Measurements from ENCODE around the gene NDUFV1. TPM values are rescaled to one million over a fixed set of nuclear protein-coding genes. Genes with fewer than 3 reads are reported as not detected.

NDUFV1 gene
- total and polyA plus RNA-seq, 9 of the 15 experiments (the other 6 are each of a cell fraction or from before 2014, with no cell fraction given) = 10.8 to 423 (median 209) TPM

DNA sequence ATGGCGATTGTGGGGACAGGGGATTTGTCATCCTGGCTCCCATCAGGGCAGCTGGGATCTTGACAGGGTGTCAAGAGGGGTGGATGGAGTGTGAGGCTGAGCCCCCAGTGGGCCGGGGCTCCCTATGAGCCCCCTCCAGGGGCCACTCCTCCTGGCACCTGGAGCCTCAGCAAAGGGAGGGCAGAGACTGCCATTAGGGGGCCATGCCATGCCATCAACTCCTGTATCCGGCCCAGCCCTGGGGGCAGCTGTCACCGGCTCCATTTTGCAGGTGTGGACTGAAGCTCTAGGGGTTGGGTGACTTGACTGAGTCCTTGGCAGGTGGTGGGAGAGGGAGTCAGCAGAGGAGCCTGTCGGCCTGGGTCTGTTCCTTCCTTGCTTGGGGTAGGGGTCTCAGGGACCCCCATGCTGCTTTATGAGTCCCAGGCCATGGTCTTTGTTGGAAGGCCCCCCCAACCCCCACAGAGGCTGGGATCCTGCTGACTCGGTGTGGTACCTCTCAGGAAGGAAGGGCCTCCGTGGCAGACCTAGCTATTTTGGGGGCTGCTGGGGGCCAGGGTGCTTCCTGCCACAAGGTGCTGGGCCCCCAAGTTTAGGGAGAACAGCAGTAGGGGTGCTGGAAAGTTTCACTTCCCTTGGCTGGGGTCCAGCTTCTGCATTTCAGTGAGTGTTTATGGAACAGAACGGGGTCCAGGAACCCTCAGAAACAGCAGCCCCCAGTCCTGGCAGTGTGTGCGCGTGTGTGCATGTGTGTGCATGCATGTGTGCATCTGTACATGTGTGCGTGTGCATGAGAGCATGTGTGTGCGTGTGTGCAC, 42.3 kb downstream of the NDUFV1 start (continued):
- TF ChIP-seq ZBTB7A (IDR thresholded peaks at IDR 0.05; ENCODE audit: borderline replicate concordance, control insufficient read depth, low read depth, low read length) = peak; percentile 54
- TF ChIP-seq CBFA2T2 (conservative IDR thresholded peaks at IDR 0.05) = no peak
- TF ChIP-seq FOXJ3 (CRISPR knock-in tag; IDR thresholded peaks at IDR 0.05) = no peak
- TF ChIP-seq SRSF1 (IDR thresholded peaks at IDR 0.05; ENCODE audit: low read depth, low read length) = no peak

GRCh38 chr11:67649634-67650510, 43.1 kb downstream of the NDUFV1 start:
- H3K4me1 ChIP-seq (replicated peaks in 1 of 2; ENCODE audit: control insufficient read depth in 2 of 2, insufficient read depth in 2 of 2, low read length in 2 of 2) = peaks cover 0 to 38% of the 10 kb centered on the region in 2 experiments; a peak in 2 of 5 replicates
- no peak overlapping the region; the same call in 1 of the 2 replicates for H2AFZ ChIP-seq (ENCODE audit: low read depth, low read length)
- H3K9me1 ChIP-seq (ENCODE audit: control insufficient read depth, insufficient read depth, low read length) = no peaks in the 10 kb centered on the region
- FAIRE-seq (no peak), DNase-seq (ENCODE audit: extremely low read depth in 1 of 4, low spot score in 3 of 4) (no peak), ATAC-seq (no peak; the same call in 2 of the 3 replicates)
- in situ Hi-C loops (cut with MboI) = loop anchor here (5.0 kb wide), 1 partner anchor 78 kb away; no protein-coding TSS in a partner anchor
- H3K27me3 ChIP-seq (ENCODE audit: control insufficient read depth in 2 of 2, insufficient read depth in 2 of 2, low read length in 2 of 2) = peaks cover 2 to 23% of the 10 kb centered on the region in 2 experiments; a peak in 3 of 5 replicates
- H4K20me1 ChIP-seq (replicated peaks; ENCODE audit: control insufficient read depth, insufficient read depth, low read length) = peaks cover 3% of the 10 kb centered on the region; the same call in 1 of the 2 replicates
- peak overlapping the region in 1 of 2 experiments; percentile 88; a peak in 2 of 4 replicates for H3K9ac ChIP-seq (ENCODE audit: insufficient read depth in 1 of 2, low read depth in 2 of 2, low read length in 2 of 2)
- ChIA-PET POLR2A (interaction anchor here (0.6 to 1.2 kb wide), 6 partner anchors 10 to 335 kb away, joined by 3 read pairs; no protein-coding TSS in a partner anchor), CTCF (ENCODE audit: low intra/inter-chr PET ratio) (no interaction called here)
- H3K4me3 ChIP-seq = no peak overlapping the region
- BruUV-seq (replicated peaks) = no TSS peak
- H3K36me3 ChIP-seq (ENCODE audit: control insufficient read depth, insufficient read depth, low read length) = no peaks in the 10 kb centered on the region
- intact Hi-C loops (cut with micrococcal nuclease) = loop anchor here (10.0 kb wide), 1 partner anchor 155 kb away; no protein-coding TSS in a partner anchor
- H3K9me3 ChIP-seq (replicated peaks; ENCODE audit: control insufficient read depth, insufficient read depth, low read depth, low read length) = no peaks in the 10 kb centered on the region; the same call in none of the 2 replicates
- peak overlapping the region; percentile 61; the same call in 1 of the 2 replicates for H3K4me2 ChIP-seq (ENCODE audit: insufficient read depth, low read length)
- H3K79me2 ChIP-seq (ENCODE audit: control insufficient read depth, insufficient read depth, low read length) = no peaks in the 10 kb centered on the region
- no peak overlapping the region for H3K27ac ChIP-seq (ENCODE audit: extremely low read depth, low read depth, low read length)
- WGBS (ENCODE audit: insufficient coverage, low coverage, missing lambda C conversion rate) = 52% methylated on average over 22 of the region's 22 CpGs
- TF ChIP-seq RFX7 (CRISPR knock-in tag; IDR thresholded peaks at IDR 0.05) (no peak), IRF2 (CRISPR knock-in tag; IDR thresholded peaks at IDR 0.05) (peak; percentile 62; the same call in 1 of the 2 replicates), ZNF584 (CRISPR knock-in tag; IDR thresholded peaks at IDR 0.05; ENCODE audit: low read depth) (no peak), MAX (CRISPR knock-in tag; IDR thresholded peaks at IDR 0.05) (peak; percentile 68; the same call in 1 of the 2 replicates), RBM25 (IDR thresholded peaks at IDR 0.05; ENCODE audit: low read depth, low read length, severe bottlenecking) (peak; percentile 19), CBX1 (IDR thresholded peaks at IDR 0.05; ENCODE audit: low read depth) (0 out of 2 replicates have a peak, but pooled peaks have one; percentile 45), DDX20 (tag; IDR thresholded peaks at IDR 0.05; ENCODE audit: low read depth) (no peak), KAT2B (IDR thresholded peaks at IDR 0.05; ENCODE audit: low read depth, low read length) (no peak), ARID2 (IDR thresholded peaks at IDR 0.05) (peak; percentile 78; the same call in 1 of the 2 replicates)
- TF ChIP-seq, protein P1, sequence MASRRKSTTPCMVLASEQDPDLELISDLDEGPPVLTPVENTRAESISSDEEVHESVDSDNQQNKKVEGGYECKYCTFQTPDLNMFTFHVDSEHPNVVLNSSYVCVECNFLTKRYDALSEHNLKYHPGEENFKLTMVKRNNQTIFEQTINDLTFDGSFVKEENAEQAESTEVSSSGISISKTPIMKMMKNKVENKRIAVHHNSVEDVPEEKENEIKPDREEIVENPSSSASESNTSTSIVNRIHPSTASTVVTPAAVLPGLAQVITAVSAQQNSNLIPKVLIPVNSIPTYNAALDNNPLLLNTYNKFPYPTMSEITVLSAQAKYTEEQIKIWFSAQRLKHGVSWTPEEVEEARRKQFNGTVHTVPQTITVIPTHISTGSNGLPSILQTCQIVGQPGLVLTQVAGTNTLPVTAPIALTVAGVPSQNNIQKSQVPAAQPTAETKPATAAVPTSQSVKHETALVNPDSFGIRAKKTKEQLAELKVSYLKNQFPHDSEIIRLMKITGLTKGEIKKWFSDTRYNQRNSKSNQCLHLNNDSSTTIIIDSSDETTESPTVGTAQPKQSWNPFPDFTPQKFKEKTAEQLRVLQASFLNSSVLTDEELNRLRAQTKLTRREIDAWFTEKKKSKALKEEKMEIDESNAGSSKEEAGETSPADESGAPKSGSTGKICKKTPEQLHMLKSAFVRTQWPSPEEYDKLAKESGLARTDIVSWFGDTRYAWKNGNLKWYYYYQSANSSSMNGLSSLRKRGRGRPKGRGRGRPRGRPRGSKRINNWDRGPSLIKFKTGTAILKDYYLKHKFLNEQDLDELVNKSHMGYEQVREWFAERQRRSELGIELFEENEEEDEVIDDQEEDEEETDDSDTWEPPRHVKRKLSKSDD (conservative IDR thresholded peaks at IDR 0.05; ENCODE audit: low read length) = no peak
